NOMO-1 treated with DMSO at 0.1 percent for 48 hours (cell line): ENCODE measurements around the gene ZFHX3.

Experiments
- DNase-seq: peaks from one replicate; lab custom pipeline; 2025; ENCODE audit not compliant: unreplicated experiment; lab: John Stamatoyannopoulos, UW

Gene ZFHX3

DNA sequence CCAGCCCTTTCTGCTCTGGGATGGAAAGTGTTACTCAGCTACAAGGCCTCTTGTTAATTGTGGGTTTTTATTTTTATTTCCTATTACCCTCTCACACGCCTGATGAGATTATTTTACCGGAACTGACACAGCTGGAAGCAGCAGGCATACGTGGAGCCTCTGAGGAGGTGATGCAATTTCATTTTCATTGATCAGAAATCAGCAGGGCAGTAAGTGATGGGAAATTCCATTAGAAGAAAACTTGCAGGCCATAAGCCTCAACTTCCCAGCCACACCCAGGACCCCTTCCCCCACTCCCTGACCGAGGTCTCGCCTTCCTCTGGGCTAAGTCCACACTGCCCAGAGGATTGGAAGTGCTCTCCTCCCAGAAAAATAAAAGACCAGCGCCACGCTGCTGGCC lies 69.7 kb downstream of the ZFHX3 start:
- DNase-seq: no peak

- no peak for DNase-seq
These were observed 70.8 kb downstream of the ZFHX3 start for GRCh38 chr16:72977127-72977526.

DNA sequence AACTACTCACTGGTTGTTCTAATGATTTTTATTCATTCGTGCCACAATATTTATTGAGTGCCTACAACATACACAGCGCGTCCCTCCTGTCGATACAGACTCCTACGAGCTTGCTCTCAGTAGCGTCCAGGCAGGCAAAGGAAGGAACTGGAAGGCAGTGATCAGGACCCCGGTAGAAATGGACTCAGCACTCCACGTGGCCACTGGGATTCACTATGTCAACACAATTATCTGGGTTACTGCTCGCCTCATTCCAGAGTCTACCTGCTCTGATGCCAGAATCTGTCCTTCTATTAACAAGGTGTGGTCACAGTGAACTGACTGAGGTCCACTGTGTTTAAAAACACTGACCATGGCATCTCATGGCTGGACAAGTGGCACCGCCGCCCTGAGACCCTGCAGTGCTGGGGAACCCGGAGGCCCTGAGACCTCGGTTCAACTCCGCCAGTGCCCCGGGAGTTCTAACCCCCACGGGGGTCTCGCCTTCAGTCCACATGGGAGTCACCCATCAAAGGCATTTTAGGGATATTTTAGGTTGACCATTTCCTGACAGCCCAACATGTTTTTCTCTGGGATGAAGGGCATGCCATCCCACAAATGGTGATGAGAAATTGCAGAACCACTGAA lies 71.4 kb downstream of the ZFHX3 start:
- no peak for DNase-seq

DNA sequence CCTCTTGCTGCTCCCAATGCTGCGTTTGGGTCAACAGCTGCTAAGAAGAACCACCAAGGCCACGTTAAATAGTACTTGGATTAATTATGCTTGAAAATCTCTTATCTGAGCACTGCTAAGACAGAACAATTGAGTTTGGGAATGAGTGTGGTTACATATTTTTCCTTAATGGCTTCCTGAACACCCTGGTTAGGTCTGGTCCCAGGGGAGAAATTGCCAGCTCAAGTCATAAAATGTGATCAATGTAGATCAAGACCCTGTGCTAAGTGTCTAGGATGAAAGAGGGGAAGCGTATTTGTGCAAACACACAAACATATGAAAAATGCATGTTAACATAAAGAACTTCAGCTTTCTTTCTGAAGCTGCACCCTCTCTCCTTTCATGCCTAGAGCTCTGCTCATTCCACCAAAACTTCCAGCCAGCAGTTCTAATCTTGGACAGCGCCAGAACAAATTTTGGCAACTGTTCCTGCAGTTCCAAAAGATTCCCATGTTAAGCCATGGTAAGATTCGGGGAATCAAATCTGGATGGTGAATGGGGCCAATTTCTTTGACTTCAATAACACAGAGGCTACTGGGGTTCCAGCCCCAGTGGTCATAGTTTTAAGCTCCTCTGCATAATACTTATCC lies 72.0 kb downstream of the ZFHX3 start:
- no peak for DNase-seq

GRCh38 chr16:72974142-72974769 lies 73.7 kb downstream of the ZFHX3 start:
- DNase-seq: no peak

DNA sequence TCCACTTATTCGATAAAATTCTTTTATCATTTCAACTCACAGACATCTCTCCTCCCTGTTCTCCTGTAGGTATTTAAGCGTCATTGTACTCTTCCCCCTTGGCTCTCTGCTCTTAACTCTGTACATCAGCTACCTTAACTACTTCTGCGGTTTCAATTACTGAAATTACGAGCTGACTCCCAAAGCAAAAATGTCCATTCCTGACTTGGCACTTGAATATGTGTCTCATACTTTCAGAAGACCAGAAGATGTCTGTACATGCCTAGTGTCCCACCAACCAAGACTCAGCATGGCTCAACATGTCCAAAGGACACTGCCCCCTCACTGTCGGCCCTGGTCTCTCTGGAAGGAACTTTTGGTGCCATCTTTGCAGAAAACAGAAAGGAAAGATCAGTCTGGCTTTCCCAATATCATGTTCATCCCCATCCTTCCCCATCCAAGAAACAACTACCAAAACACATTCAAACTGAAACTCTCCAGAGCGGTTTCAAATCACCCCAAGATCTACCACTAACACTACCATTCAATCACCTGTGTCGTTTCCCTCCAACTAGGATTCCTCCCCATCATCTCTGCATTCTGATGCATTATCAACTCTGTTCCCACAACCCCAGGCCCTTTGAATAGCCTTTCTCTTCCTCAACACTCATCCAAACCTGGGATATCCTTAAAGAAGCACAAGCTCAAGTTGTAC lies 74.9 kb downstream of the ZFHX3 start:
- DNase-seq: no peak

- no peak for DNase-seq
These were observed 76.6 kb downstream of the ZFHX3 start for GRCh38 chr16:72971370-72971769.

DNA sequence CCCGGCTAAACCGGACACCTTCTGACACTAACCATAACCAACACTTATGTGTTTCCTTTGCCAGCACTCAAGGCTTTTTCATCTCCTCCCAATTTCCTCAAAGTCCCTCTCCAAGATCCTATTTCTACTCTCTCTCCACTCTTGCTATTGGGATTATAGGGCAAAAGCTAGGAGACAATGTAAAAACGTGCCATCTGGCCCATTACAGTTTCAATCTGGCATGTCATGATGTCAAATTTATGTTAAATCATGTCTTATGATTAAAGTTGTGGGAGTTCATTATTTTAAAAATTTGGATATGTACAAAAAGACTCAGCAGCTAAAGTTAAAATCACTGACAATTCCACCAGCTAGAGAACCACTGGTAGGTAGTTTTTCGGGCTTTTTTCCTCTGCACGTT lies 77.3 kb downstream of the ZFHX3 start:
- DNase-seq: no peak

GRCh38 chr16:72969812-72970211 lies 78.1 kb downstream of the ZFHX3 start:
- no peak for DNase-seq

- DNase-seq: no peak
These were observed 78.8 kb downstream of the ZFHX3 start for GRCh38 chr16:72969146-72969545.

- no peak for DNase-seq
These were observed 80.0 kb downstream of the ZFHX3 start for GRCh38 chr16:72967941-72968340.

GRCh38 chr16:72963533-72964315 lies 84.2 kb downstream of the ZFHX3 start:
- DNase-seq: no peak

DNA sequence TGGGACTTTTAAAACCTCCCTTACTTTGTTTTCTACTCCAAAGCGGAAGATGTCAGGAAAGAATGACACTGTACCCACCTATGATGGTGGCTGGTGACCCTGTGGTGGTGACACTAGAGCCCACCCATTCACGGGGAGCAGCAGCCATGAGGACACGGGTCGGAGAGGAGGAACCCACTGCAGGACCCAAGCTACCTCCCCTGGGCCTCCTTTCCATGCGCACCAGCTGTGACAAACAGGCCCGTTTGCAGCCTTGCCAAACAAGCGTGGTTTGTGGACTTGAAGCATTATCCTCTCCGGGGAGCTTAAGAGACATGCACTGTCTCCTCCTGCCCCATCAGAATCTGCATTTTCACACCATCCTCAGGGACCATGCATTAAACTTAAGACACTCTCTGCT lies 85.6 kb downstream of the ZFHX3 start:
- no peak for DNase-seq

DNA sequence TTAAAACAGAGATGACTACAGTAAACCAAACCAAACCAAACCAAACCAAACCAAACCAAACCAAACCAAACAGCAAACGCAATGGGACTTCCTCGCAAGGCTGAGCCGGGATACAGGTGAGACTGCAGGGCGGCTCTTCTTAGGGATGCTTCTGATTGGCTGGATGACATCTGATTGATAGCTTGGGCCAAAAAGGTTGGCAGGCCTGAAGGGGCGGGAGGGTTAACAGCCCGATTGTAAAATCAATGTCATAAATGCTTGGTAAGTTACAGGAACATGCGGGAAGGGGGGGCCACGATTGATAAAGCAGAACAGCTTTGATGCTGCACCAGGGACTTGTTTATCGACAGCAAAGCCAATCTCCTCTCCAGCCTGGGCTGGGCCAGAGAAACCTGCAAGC lies 86.1 kb downstream of the ZFHX3 start:
- DNase-seq: no peak

DNA sequence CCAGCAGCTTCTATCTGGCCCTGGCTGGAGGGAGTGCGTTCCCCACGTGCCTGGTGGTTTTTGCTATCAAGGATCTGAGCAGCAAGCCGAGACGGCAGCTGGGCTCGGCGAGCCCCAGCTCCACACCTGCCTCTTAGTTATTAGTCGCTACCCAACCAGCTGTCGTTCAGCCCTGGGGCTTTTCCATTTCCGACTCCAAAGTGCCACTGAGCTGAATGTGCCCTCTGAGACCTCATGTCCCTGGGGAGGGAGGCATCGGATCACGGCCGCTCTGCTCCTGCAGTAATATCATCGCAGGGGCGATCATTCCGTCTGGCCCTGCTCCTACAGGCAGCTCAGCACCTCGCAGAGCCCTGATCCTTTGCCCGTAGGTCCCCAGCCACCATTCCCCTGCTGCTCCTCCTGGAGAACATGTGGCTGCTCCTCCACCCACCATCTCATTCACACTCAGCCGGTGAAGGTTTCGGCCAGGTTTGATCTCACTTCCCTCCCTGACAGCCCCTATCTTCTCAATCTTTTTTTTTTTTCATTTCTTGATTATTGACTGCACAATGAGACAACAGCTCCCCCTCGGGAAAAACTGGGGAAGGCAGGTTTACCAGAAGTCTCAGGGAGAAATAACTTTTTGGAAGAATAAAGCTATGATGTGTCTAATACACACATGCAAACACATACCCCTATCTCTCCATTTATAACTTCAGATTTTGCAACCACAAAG lies 86.7 kb downstream of the ZFHX3 start:
- no peak for DNase-seq

DNA sequence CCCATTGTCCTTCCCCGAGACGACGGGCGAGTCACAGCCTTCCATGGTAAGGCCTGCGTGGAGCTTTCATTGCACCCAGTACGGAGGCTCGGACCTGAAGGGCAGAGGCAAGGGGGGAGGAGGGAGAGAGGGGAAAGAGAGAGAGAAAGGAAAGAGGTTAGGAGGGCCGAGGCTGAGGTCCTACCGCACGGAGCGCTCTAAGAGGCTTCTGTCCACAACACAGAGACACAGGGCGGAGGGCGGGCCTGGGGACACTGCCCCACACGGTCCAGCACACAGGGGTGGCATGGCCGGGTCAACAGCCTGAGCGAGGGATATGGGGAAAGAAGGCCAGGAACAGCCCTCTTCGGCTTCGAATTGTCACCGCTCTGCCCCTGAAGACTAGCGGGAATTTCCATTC lies 87.8 kb downstream of the ZFHX3 start:
- no peak for DNase-seq

GRCh38 chr16:72959301-72959996 lies 88.5 kb downstream of the ZFHX3 start:
- no peak for DNase-seq

GRCh38 chr16:72958522-72959076 lies 89.3 kb downstream of the ZFHX3 start:
- no peak for DNase-seq
